Bone marrow (tissue), 2 donors: ENCODE measurements around the gene ABCB4.
A peak's percentile ranks its signal among the peaks of the same experiment; 100 is the strongest.
"Not testable (repeated sequence)": the region's sequence is repeated elsewhere in the genome, so short reads cannot be mapped to it uniquely, and the experiment has no call there.

Source experiments
- DNase-seq, 2 donors: peaks; one replicate each; lab custom pipeline; 2025; lab: John Stamatoyannopoulos, UW

The ABCB4 gene

GRCh38 chr7:87476179-87476557 lies 688 bp upstream of the ABCB4 start:
- no peak for DNase-seq

GRCh38 chr7:87474533-87475358 lies 734 bp downstream of the ABCB4 start:
- DNase-seq, result peak in 1 of 2 donors; percentile 15

- DNase-seq, result no peak
Observed at GRCh38 chr7:87473986-87474385, 1.5 kb downstream of the ABCB4 start.

- DNase-seq, result no peak
Observed at GRCh38 chr7:87473192-87473591, 2.3 kb downstream of the ABCB4 start.

GRCh38 chr7:87471473-87471872 lies 4.0 kb downstream of the ABCB4 start:
- no peak for DNase-seq

GRCh38 chr7:87469204-87469603 lies 6.3 kb downstream of the ABCB4 start:
- not testable (repeated sequence) for DNase-seq

GRCh38 chr7:87465534-87465880 lies 10.0 kb downstream of the ABCB4 start:
- not testable (repeated sequence) for DNase-seq

- DNase-seq, result not testable (repeated sequence)
Observed at GRCh38 chr7:87464830-87465533, 10.5 kb downstream of the ABCB4 start.

GRCh38 chr7:87463982-87464381 lies 11.5 kb downstream of the ABCB4 start:
- no peak for DNase-seq

GRCh38 chr7:87460444-87460843 lies 15.0 kb downstream of the ABCB4 start:
- DNase-seq, result not testable (repeated sequence)

- DNase-seq, result no peak
Observed at GRCh38 chr7:87459941-87460340, 15.5 kb downstream of the ABCB4 start.

- no peak for DNase-seq
Observed at GRCh38 chr7:87458148-87458547, 17.3 kb downstream of the ABCB4 start.

- no peak for DNase-seq
Observed at GRCh38 chr7:87456247-87456646, 19.2 kb downstream of the ABCB4 start.

GRCh38 chr7:87452279-87452678 lies 23.2 kb downstream of the ABCB4 start:
- no peak for DNase-seq

- DNase-seq, result no peak
Observed at GRCh38 chr7:87451187-87451586, 24.3 kb downstream of the ABCB4 start.

- no peak for DNase-seq
Observed at GRCh38 chr7:87450706-87451105, 24.8 kb downstream of the ABCB4 start.

GRCh38 chr7:87448388-87448787 lies 27.1 kb downstream of the ABCB4 start:
- no peak for DNase-seq

GRCh38 chr7:87447116-87447635 lies 28.3 kb downstream of the ABCB4 start:
- DNase-seq, result no peak

GRCh38 chr7:87445897-87446296 lies 29.6 kb downstream of the ABCB4 start:
- DNase-seq, result no peak

- DNase-seq, result no peak
Observed at GRCh38 chr7:87435546-87435945, 39.9 kb downstream of the ABCB4 start.

GRCh38 chr7:87432536-87432935 lies 42.9 kb downstream of the ABCB4 start:
- DNase-seq, result no peak

GRCh38 chr7:87427288-87427687 lies 48.2 kb downstream of the ABCB4 start:
- DNase-seq, result no peak

GRCh38 chr7:87426160-87426559 lies 49.3 kb downstream of the ABCB4 start:
- DNase-seq, result no peak
